HG03095 (cell line): Measurements from ENCODE around the gene GYPB.
"Not testable (repeated sequence)": the region's sequence is repeated elsewhere in the genome, so short reads cannot be mapped to it uniquely, and the experiment has no call there.

Source experiments
- ATAC-seq: cut with Tn5 transposase; IDR thresholded peaks from one replicate; pipeline ENCODE4 v1.9.1; 2021; ENCODE audit warnings: moderate library complexity; ENCODE audit not compliant: unreplicated experiment

GYPB gene

DNA sequence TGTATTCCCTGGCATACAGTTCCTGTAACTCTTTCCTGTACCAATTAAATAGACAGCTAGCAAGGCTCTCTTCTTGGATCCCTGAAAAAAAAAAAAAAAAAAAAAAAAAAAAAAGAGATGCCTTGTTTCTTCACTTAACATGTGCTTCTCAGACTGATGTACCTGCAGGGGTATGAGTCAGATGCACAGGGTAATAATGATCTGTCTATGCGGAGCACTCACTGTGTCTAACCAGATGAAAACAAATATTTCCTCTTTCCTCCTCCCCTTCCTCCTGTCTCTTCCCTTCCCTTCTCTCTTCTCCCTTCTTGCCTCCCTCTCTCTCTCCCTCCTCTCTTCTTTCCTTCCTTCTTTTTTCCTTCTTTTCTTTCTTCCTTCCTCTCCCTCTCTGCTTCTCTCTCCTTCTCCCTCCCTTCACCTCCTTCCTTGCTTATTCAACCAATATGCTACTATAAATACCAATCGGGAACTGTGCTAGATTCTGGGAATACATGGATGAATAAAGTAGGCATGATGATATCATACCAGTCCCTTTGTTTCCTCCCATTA is 3.0 kb downstream of the GYPB start:
- not testable (repeated sequence) for ATAC-seq

DNA sequence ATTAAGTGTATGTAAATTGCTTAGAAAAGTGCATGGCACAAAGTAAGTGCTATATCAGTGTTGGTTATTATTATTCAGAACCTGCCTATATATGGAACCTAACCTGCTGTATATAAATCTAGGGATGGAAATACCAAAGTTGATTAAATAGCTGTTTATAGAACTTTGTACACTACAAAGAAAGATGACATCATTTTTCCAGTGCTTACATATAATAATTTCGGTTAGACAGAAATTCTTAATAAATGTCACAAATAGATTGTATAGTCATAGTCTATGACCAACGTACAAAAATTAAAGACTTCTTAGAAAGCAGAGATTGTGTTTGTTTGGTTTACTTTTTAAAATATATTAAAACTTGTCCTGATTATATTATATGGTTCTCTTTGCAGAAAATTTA is 4.4 kb downstream of the GYPB start:
- ATAC-seq, result no peak

DNA sequence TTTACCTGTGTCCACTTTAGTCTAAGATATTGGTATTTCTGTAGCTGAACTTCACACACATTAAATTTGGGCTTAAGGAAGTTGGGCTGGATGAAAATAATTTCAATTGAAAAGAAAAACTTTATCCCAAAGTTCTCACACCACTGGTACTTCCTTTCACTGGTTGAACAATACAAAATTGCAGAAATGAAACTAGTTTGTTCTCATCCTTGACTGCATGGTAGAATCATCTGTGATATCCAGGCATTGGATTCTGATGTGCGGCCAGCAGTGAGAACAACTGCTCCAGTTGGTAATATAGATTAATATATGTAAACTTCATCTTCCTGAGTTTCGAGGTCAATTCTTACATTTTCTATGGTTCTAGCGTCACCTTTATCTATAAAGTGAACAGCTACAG is 10.6 kb downstream of the GYPB start:
- not testable (repeated sequence) for ATAC-seq

DNA sequence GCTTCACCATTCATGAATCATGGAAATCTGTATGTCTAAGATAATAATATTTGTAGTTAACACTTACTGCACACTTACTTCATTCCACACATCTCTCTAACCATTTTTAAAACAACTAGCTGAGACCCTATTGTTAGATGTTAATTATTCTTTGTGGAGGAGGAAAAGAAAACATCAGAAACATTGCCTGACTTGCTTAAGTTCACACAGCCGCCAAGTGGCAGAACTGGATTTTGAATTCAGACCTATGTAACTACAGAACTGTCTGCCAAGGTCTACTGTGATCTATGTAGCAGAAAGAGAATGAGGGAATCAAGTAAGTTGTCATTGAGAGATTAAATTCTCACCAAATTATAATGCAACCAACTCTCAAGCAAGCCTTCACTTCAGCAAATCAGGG is 11.2 kb downstream of the GYPB start:
- not testable (repeated sequence) for ATAC-seq

DNA sequence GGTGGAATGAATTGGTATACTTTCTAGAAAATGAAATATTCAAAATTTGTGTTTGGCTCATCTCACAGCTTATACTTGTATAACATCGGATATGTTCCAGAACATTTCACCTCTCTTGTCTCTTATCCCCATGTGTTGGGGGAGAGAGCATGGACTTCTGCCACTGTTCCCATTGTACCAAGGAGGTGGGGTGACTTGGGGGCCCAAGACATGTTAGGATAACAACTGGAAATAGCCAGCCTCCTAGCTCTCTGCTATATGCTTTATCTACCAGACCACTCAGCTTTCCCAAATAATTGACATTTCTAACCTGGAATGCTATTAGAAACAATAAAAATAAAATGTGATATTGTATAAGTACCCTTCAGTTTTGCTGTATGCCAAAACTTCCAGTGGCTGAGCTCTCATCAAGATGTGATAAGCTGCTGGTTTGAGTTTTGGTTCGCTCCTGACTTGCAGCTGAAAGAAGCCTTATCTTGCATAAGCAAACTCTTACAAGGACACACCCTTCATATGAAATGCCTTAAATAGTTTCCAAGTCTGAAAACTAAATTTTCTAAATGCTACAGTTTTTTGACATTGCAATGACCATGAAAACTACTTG is 12.9 kb downstream of the GYPB start:
- not testable (repeated sequence) for ATAC-seq

DNA sequence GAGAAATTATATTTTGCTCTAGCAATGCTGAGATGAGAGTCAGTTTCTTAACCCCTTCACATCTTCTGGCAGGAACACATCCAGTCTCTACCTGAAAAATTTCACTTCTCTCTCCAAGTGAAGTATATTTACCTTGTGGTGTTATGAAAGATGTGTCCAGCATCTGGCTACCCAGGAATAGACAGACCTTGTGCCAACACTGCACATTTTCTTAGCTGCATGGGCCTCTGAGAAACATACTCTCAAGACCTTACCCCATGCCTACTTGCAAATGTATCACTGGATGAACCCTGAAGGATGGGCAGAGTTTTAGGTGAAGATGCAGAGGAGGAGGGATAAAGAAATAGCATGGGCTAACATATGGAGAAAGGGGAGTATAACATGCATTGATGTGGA is 13.6 kb downstream of the GYPB start:
- not testable (repeated sequence) for ATAC-seq

DNA sequence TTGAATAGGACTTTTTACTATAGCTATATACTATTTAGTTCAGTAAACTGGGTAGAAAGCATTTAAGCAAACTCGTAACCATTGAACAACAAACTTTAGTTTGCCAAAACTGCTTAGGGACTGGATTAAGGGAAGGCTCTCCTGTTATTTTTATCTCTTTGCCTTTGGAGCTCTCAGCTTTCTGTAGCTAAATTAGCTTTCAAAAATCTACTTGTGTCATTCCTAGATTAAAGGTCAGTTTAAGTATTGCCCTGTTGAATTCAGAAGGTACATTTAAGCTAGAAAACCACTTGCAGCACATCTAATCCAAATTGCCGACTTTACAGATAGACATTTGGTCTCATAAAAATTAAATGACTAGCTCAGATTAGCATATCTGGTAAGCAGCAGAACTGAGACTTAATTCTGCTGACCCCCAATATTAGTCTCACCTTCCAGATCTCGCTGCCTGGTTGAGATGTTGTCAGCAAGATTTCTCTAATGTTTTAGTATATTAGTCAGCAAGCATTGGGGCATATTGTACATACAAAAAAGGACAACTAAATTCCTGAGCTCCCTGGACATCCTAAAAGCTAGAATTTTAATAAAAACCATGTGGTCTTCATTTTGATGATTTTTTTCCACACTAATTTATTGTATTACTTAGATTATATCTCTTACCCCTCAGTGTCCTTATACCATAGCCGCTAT is 14.2 kb downstream of the GYPB start:
- not testable (repeated sequence) for ATAC-seq

DNA sequence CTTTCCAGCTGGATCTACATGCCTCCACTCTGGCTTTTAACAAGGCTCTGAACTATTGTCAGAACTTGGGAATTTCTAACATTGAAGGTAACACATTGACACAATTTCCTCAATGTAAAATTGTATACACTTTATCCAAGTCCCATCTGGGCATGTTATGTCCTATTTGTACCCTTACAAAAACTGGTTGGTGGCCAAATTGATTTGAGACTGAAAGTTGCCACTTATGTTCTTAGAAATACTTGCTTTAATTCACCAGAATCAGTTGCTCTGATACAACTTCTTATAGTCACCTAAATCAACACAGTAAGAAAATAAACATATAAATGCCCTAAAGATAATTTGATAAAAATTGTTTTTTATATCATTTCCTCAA is 15.3 kb downstream of the GYPB start:
- ATAC-seq, result not testable (repeated sequence)

DNA sequence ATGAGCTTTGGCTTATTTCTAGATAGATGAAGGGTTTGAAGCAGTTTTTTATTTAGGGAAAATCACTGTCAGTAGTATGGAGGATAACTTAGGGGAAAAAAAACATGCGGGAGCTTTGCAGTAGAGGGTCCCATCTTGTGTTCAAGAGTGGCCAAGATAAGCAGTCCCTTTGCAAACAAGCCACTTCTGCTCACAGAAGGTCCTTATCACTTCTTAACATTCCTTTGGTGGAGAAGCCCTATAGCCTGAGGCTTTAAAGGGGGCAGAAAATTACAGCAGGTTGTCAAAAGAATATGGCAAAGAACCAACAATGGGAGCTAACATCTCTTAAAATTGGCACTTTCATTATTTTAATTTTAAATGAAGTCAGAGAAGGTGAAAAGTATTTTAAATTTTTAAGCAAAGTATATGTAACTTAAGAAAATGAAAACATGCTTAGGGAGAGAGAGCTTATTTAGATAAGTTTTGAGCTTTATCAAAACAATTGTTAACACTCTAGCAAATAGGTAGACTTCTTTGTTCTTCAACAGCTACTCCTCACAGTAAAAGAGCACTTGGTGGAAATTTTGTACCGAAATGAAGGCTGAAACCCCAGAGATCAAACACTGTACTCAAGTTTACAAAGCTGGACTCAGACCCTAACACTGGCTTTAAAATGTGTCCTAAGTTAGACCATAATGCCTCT is 15.8 kb downstream of the GYPB start:
- ATAC-seq, result not testable (repeated sequence)

DNA sequence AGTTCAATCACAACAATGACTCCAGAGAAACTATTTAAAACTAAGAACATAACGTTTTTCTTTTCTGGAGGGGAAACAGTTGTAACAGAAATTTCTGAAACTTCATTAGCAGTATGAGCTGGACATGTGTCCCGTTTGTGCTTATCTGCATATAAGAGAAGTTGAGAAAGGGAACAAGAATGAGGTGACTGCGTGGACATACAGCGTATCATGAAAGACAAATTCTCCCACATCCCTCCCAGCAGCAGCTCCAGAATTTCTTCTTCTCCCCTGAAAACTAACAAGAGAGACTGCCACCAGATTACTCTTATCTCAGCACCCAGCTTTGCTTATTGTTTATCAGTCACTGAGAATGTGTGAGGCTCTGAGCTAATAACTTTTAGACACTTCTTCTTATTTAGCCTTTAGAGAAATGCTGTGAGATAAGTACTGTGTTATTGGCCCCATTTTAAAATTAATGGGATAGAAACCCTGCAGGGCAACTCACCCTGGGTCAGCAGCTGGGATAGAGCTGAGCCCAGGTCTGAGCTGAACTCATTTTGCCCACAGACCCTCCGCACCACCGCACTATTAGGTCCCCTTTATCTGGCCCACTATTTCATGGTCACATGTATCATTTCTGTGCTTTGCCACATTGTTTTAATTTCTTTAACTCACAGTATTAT is 18.7 kb downstream of the GYPB start:
- not testable (repeated sequence) for ATAC-seq

DNA sequence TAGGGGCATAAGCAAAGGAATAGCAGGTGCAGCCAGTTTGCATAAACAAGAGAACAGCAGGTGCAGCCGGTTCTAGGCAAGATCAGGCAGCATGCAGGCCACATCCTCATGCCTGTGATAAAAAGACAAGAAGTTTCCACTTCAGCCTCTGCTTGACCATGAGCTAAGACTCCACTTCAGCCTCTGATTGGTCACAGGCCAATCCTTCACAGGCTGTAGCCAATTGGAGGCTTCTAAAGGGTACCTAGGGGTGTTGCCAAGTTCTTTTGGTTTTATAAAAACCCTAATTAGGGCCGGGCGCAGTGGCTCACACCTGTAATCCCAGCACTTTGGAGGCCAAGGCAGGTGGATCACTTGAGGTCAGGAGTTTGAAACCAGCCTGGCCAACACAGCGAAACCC is 23.0 kb downstream of the GYPB start:
- ATAC-seq, result not testable (repeated sequence)

DNA sequence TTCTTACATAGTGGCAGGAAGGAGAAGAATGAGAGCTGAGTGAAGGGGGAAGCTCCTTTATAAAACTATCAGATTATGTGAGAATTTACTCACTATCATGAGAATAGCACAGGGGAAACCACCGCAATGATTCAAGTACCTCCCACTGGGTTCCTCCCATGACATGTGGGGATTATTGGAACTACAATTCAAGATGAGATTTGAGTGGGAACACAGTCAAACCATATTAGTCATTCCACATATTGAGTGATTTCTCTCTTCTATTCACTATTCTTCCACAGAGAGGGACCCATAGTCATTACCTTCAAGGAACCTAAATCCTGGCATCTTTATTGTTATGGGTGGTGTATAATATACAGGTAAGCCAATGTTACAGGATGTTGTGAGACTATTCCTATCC is 27.4 kb downstream of the GYPB start:
- ATAC-seq, result not testable (repeated sequence)

DNA sequence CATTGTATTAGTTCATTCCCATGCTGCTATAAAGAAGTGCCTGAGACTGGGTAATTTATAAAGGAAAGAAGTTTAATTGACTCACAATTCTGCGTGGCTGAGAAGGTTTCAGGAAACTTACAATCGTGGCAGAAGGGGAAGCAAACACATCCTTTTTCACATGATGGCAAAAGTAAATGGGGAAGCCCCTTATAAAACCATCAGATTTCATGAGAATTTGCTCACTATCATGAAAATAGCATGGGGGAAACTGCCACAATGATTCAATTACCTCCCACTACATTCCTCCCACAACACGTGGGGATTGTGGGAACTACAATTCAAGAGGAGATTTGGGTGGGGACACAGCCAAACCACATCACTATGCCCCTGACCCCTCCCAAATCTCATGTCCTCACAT is 28.5 kb downstream of the GYPB start:
- not testable (repeated sequence) for ATAC-seq

DNA sequence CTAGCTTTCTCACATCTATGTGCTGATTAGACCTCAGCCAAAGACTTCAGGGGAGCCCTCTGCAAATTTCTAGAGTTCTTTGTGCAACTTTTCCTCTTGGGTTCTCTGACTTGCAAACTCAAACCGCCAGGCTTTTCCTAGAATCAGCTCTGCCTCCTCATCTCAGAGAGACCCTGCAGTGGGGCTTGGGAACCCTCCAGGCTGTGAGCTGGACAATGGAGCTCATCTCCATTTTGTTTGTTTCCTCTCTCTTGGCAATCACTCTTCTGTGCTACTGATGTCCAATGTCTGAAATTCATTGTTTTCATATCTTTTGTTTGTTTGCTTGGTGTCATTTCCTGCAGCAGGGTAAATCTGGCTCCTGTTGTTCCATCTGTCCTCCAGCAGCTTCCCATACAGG is 33.0 kb downstream of the GYPB start:
- ATAC-seq, result no peak

DNA sequence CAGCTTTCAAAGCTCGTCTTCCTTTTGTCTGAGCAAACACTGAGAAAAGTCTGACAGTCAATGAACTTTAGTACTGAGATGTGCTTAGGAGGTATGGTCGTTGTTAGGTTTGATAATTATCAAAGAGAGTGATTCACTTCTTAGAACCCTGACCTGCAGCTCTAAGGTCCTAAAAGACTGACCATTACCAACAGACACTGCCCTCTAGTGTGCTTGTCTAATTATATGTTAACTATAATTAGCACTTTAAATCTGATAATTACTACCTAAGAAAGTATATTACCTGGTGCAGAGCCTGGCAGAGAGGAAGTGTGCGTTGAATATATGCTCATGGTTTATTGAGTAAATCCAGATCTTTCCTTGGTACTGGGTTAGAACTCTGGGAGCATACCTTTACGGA is 38.4 kb downstream of the GYPB start:
- ATAC-seq, result not testable (repeated sequence)

DNA sequence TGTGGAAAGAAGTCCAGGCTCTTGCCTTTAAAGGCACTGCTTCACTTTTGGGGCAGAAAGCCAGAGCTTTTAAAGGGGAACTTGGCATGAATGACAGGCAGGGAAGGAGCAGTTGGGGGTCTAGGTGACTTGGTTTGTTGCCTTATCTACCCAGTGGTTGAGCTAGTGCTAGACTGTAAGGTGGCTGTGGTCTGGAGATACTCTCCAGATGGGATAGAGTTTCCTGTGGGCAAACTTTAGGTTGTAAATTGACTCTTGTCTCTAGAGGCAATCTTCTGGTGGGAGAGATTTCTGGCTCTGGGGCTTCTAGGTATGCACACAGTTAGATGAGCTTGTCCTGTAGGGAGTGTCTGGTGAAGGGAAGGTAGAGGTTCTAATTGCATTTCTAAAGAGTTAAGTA is 43.7 kb downstream of the GYPB start:
- ATAC-seq, result not testable (repeated sequence)

DNA sequence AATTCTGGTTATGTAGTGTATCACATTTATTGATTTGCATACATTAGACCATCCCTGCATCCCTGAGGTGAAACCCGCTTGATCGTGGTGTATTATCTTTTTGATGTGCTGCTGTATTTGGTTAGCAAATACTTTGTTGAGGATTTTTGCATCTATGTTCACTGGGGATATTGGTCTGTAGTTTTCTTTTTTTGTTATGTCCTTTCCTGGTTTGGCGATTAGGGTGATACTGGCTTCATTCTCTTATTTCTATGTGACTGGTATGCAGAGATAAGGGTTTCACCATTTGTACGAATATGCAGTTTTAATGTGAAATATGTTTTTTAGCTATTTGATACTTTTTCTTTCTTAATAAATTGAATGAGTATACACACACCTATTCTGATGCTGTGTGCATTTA is 45.2 kb downstream of the GYPB start:
- ATAC-seq, result not testable (repeated sequence)

DNA sequence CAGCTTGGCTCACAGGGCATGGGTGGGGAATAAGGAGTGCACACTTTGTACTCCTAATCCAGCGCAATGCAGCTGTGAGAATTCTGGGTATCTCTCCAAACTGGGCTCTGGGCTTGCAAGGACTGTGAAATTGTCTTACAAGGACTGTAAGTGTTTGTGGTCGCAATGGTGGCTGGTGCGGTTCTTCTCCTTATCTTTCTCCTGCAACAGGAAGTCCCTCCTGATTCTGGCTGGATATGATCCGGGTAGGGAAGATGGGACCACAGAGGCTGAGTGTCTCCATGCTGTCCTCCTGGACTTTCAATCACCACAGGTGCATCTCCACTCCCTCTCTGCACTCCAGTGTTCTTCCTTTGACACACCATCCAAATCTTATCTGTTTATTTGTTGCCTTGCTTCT is 58.1 kb downstream of the GYPB start:
- no peak for ATAC-seq

DNA sequence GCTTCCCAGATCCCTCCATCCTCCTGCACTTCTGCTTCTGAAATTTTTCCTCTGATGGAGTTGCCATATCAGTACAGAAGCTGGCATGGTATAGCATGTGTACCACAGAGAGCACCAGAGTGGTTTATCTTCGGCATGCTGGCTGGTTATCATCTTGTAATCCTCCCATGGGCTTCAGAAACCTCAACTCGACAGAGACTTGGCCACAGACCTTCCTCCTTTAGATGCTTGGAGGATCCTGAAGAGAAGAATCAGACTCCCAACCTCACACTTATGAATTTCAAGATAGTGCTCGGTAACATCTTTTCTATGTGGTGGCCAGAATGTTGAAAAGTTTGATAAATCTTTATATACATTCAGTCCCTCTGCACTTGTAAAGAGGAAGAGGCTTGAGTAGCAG is 63.9 kb downstream of the GYPB start:
- not testable (repeated sequence) for ATAC-seq

DNA sequence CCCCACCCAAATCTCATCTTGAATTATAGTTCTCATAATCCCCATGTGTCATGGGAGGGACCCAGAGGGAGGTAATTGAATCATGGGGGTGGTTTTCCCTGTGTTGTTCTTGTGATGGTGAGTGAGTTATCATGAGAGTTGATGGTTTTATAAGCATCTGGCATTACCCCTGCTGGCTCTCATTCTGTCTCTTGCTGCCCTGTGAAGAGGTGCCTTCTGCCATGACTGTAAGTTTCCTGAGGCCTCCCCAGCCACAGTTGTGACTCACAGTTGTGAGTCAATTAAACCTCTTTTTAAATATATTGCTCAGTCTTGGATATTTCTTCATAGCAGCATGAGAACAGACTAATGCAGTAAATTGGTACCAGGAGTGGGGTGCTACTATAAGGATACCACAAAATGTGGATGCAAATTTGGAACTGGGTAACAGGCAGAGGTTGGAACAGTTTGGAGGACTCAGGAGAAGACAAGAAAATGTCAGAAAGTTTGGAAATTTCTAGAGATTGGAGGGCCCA is 67.7 kb downstream of the GYPB start:
- not testable (repeated sequence) for ATAC-seq

DNA sequence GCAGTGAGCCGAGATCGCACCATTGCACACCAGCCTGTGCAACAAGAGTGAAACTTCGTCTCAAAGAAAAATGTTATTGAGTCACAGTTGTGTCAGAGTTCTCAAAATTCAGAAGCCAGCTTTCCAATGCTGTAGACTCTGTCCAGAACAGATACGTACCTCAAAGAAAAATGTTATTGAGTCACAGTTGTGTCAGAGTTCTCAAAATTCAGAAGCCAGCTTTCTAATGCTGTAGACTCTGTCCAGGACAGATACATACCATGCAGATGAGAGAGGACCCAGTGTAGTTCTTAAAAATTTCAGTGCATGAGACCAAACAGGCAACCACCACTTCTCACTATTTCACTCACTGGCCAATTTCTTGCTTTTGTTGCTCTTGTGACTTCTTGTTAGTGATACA is 68.2 kb downstream of the GYPB start:
- ATAC-seq, result not testable (repeated sequence)
